Ishikawa (cell line): ENCODE measurements around the gene SUZ12.

ENCODE experiments used
- CEBPB ChIP-seq: IDR thresholded peaks from 2 replicates; pipeline ENCODE4 v1.6.1; 2012
- CREB1 ChIP-seq: IDR thresholded peaks from 2 replicates; pipeline ENCODE4 v1.6.1; 2012; ENCODE audit warnings: low read depth
- EGR1 ChIP-seq: IDR thresholded peaks from 2 replicates; pipeline ENCODE4 v1.6.1; 2012
- EP300 ChIP-seq: IDR thresholded peaks from 2 replicates; pipeline ENCODE4 v1.6.1; 2012; ENCODE audit warnings: borderline replicate concordance
- FOXM1 ChIP-seq: IDR thresholded peaks from 2 replicates; pipeline ENCODE4 v1.6.1; 2012; ENCODE audit warnings: low read depth, borderline replicate concordance
- NFIC ChIP-seq: IDR thresholded peaks from 2 replicates; pipeline ENCODE4 v1.6.1; 2012
- RAD21 ChIP-seq: IDR thresholded peaks from 2 replicates; pipeline ENCODE4 v1.6.1; 2012; ENCODE audit warnings: low read depth
- TAF1 ChIP-seq: IDR thresholded peaks from 2 replicates; pipeline ENCODE4 v1.6.1; 2012; ENCODE audit warnings: low read depth, mild to moderate bottlenecking
- TCF12 ChIP-seq: IDR thresholded peaks from 2 replicates; pipeline ENCODE4 v1.6.1; 2012; ENCODE audit warnings: low read depth
- TEAD4 ChIP-seq: IDR thresholded peaks from 2 replicates; pipeline ENCODE4 v1.6.1; 2012
- YY1 ChIP-seq: IDR thresholded peaks from 2 replicates; pipeline ENCODE4 v1.6.1; 2012; ENCODE audit warnings: low read depth
- ZBTB7A ChIP-seq: IDR thresholded peaks from 2 replicates; pipeline ENCODE4 v1.6.1; 2012; ENCODE audit warnings: low read depth
- TF ChIP-seq, protein P1 (sequence below): IDR thresholded peaks from 2 replicates; pipeline ENCODE4 v1.6.1; 2012
- TF ChIP-seq, protein P2 (sequence below): IDR thresholded peaks from 2 replicates; pipeline ENCODE4 v1.6.1; 2012; ENCODE audit warnings: low read depth, mild to moderate bottlenecking
- TF ChIP-seq, protein P3 (sequence below): IDR thresholded peaks from 2 replicates; pipeline ENCODE4 v1.6.1; 2012

SUZ12 gene

DNA sequence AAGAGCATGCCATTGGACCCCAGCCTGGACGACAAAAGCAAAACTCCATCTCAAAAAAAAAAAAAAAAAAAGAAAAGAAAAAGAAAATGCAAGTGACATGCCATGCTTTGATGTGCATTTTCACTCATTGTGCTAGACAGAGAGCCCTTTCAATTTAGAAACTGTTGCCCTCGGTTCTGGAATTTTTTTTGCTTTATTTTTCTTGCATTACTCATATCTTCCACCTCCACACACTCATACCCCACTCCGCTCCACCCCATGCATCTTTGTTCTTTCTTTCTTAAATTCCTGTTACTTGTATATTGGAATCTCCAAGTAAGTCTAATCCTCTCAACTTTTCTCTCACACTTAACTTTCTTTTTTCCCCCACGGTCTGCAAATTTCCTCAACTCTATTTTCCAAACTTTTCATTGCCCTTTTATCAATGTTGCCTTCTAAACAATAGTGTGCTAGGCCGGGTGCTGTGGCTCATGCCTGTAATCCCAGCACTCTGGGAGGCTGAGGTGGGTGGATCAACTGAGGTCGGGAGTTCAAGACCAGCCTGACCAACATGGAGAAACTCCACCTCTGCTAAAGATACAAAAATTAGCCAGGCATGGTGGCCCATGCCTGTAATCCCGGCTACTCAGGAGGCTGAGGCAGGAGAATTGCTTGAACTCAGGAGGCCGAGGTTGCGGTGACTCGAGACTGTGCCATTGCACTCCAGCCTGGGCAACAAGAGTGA is 16.8 kb upstream of the SUZ12 start:
- no peak for TF ChIP-seq YY1
- TF ChIP-seq FOXM1 = no peak
- no peak for TF ChIP-seq TAF1
- no peak for TF ChIP-seq EGR1
- no peak for TF ChIP-seq EP300
- TF ChIP-seq ZBTB7A = no peak
- TF ChIP-seq TCF12 = no peak
- TF ChIP-seq CEBPB = no peak
- no peak for TF ChIP-seq CREB1
- TF ChIP-seq, protein P1, sequence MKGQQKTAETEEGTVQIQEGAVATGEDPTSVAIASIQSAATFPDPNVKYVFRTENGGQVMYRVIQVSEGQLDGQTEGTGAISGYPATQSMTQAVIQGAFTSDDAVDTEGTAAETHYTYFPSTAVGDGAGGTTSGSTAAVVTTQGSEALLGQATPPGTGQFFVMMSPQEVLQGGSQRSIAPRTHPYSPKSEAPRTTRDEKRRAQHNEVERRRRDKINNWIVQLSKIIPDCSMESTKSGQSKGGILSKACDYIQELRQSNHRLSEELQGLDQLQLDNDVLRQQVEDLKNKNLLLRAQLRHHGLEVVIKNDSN = no peak
- TF ChIP-seq, protein P2, sequence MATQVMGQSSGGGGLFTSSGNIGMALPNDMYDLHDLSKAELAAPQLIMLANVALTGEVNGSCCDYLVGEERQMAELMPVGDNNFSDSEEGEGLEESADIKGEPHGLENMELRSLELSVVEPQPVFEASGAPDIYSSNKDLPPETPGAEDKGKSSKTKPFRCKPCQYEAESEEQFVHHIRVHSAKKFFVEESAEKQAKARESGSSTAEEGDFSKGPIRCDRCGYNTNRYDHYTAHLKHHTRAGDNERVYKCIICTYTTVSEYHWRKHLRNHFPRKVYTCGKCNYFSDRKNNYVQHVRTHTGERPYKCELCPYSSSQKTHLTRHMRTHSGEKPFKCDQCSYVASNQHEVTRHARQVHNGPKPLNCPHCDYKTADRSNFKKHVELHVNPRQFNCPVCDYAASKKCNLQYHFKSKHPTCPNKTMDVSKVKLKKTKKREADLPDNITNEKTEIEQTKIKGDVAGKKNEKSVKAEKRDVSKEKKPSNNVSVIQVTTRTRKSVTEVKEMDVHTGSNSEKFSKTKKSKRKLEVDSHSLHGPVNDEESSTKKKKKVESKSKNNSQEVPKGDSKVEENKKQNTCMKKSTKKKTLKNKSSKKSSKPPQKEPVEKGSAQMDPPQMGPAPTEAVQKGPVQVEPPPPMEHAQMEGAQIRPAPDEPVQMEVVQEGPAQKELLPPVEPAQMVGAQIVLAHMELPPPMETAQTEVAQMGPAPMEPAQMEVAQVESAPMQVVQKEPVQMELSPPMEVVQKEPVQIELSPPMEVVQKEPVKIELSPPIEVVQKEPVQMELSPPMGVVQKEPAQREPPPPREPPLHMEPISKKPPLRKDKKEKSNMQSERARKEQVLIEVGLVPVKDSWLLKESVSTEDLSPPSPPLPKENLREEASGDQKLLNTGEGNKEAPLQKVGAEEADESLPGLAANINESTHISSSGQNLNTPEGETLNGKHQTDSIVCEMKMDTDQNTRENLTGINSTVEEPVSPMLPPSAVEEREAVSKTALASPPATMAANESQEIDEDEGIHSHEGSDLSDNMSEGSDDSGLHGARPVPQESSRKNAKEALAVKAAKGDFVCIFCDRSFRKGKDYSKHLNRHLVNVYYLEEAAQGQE = no peak
- TF ChIP-seq, protein P3, sequence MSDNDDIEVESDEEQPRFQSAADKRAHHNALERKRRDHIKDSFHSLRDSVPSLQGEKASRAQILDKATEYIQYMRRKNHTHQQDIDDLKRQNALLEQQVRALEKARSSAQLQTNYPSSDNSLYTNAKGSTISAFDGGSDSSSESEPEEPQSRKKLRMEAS = no peak
- TF ChIP-seq RAD21 = no peak
- TF ChIP-seq NFIC = no peak
- TF ChIP-seq TEAD4 = no peak

DNA sequence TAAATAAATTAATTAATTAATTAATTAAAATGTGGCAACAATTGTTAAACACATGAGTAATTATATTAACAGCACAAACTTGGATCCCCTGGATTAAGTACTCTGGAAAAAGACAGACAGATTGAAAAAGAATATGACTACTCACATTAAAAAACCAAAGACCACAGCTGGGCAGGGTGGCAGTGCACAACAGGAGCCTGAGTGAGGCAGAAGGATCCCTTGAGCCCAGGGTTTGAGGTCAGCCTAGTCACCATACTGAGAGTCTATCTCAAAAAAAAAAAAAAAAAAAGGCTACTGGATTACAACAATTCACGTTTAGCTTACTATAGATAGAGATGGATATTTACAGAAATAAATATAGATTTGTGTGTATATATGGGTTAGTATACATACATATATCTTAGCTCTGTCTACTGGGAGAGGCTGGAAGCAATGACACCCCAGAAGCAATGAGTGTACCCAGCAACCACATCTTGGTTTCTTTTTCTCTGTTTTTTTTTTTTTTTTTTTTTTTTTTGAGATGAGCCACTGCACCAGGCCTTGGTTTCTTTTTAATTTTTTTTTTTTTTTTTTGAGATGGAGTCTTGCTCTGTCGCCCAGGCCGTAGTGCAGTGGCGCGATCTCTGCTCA is 10.6 kb upstream of the SUZ12 start:
- TF ChIP-seq NFIC (no peak), TEAD4 (no peak), FOXM1 (no peak), RAD21 (no peak), EP300 (no peak), TCF12 (no peak), CEBPB (no peak), EGR1 (no peak), ZBTB7A (no peak), YY1 (no peak), CREB1 (no peak), TAF1 (no peak)
- TF ChIP-seq, protein P3 = no peak
- TF ChIP-seq, protein P2 = no peak
- TF ChIP-seq, protein P1 = no peak

DNA sequence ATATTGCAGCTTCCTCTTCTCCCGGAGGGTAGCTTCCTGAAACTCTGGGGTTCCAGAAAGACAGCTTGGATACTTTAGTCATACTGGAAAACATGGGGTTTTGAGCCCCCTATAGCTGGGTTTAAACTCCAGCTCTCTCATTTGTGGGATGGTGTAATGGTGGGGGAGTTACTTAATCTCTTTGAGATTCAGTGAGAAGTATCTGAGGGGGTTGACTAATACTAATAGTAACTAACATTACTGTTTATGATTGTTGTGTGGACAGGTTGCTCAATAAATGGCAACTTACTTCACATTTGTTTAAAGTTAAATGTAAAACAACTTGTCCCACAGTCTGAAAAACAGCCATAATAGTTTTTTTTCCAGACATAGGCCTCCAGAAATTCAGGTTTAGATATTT is 5.1 kb upstream of the SUZ12 start:
- TF ChIP-seq, protein P1 = no peak
- TF ChIP-seq TCF12 = no peak
- no peak for TF ChIP-seq YY1
- TF ChIP-seq ZBTB7A = no peak
- TF ChIP-seq FOXM1 = no peak

DNA sequence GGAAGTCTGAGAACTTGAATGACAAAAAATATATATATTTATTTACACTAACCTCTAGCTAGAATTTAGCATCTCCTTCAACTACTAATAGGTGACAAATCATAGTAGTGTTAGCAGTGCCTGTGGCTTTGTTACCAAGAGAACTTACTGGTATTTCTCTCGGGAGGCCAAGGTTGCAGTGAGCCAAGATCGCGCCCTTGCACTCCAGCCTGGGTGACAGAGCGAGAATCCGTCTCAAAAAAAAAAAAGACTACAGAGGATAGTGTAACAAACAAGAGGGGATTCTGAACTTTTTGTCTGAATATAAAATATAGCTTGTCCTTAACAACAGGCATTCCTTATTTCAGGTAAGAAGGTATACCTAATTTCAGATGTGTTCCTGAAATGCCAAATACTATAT is 1.3 kb upstream of the SUZ12 start:
- TF ChIP-seq NFIC (no peak), EP300 (no peak), ZBTB7A (no peak), TEAD4 (no peak), EGR1 (no peak)

DNA sequence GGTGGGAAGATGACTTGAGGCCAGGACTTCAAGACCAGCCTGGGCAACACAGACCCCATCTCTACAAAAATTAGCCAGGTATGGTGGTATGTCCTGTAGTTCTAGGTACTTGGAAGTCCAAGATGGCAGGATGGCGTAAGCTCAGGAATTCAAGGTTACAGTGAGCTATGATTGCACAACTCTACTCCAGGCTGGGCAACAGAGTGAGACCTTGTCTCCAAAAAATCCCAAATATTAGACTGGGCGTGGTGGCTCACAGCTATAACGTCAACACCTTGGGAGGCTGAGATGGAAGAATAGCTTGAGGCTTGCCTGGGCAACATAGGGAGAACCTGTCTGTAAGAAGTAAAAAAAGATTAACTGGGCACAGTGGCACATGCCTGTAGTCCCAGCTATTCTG is 30.8 kb downstream of the SUZ12 start:
- TF ChIP-seq, protein P1 = no peak
- TF ChIP-seq CEBPB (0 out of 2 replicates have a peak, but pooled peaks have one; percentile 55), TAF1 (no peak), EGR1 (no peak)
- TF ChIP-seq, protein P3 = no peak
